HEK293 (cell line): Measurements from ENCODE around the gene IRF3.

ENCODE experiments used
- GLIS1 ChIP-seq: fragments of 450-650 bp; formaldehyde crosslinking; IDR thresholded peaks from 2 replicates; pipeline ENCODE4 v1.5.1; 2016; ENCODE audit warnings: missing biosample characterization, missing genetic modification characterization
- PBX3 ChIP-seq: sonication (generic); formaldehyde crosslinking; IDR thresholded peaks from 2 replicates; pipeline ENCODE4 v1.8.1; 2022; ENCODE audit warnings: mild to moderate bottlenecking, moderate library complexity, missing genetic modification reagents
- PRDM6 ChIP-seq: fragments of 450-650 bp; formaldehyde crosslinking; IDR thresholded peaks from 2 replicates; pipeline ENCODE4 v1.5.1; 2017; ENCODE audit warnings: missing biosample characterization, missing genetic modification characterization
- SCRT2 ChIP-seq: fragments of 450-650 bp; formaldehyde crosslinking; IDR thresholded peaks from 2 replicates; pipeline ENCODE4 v1.5.1; 2016; ENCODE audit warnings: missing biosample characterization, missing genetic modification characterization
- ZBTB10 ChIP-seq: fragments of 450-650 bp; formaldehyde crosslinking; IDR thresholded peaks from 2 replicates; pipeline ENCODE4 v1.5.1; 2016; ENCODE audit warnings: missing biosample characterization, missing genetic modification characterization
- ZBTB20 ChIP-seq: fragments of 450-650 bp; formaldehyde crosslinking; IDR thresholded peaks from 2 replicates; pipeline ENCODE4 v1.5.1; 2016; ENCODE audit warnings: missing biosample characterization, missing genetic modification characterization
- ZBTB7A ChIP-seq: fragments of 450-650 bp; formaldehyde crosslinking; IDR thresholded peaks from 2 replicates; pipeline ENCODE4 v1.5.1; 2016; ENCODE audit warnings: low read depth, missing biosample characterization, missing genetic modification characterization
- ZIC2 ChIP-seq: fragments of 450-650 bp; formaldehyde crosslinking; IDR thresholded peaks from 2 replicates; pipeline ENCODE4 v1.5.1; 2016; ENCODE audit warnings: missing biosample characterization, missing genetic modification characterization
- ZNF138 ChIP-seq: fragments of 450-650 bp; formaldehyde crosslinking; IDR thresholded peaks from 2 replicates; pipeline ENCODE4 v1.5.1; 2016; ENCODE audit warnings: missing biosample characterization, missing genetic modification characterization, borderline replicate concordance
- ZNF157 ChIP-seq: fragments of 450-650 bp; formaldehyde crosslinking; IDR thresholded peaks from 2 replicates; pipeline ENCODE4 v1.5.1; 2016; ENCODE audit warnings: missing biosample characterization, missing genetic modification characterization
- ZNF184 ChIP-seq: fragments of 450-650 bp; IDR thresholded peaks from 2 replicates; pipeline ENCODE4 v1.5.1; 2018; ENCODE audit warnings: missing biosample characterization, mild to moderate bottlenecking, missing genetic modification characterization
- ZNF23 ChIP-seq: fragments of 450-650 bp; formaldehyde crosslinking; IDR thresholded peaks from 2 replicates; pipeline ENCODE4 v1.5.1; 2016; ENCODE audit warnings: missing biosample characterization, missing genetic modification characterization, borderline replicate concordance
- ZNF266 ChIP-seq: fragments of 450-650 bp; formaldehyde crosslinking; IDR thresholded peaks from 2 replicates; pipeline ENCODE4 v1.5.1; 2016; ENCODE audit warnings: missing biosample characterization, missing genetic modification characterization, low read depth
- ZNF280C ChIP-seq: fragments of 450-650 bp; formaldehyde crosslinking; IDR thresholded peaks from 2 replicates; pipeline ENCODE4 v1.5.1; 2016; ENCODE audit warnings: missing biosample characterization, missing genetic modification characterization
- ZNF302 ChIP-seq: fragments of 450-650 bp; formaldehyde crosslinking; IDR thresholded peaks from 2 replicates; pipeline ENCODE4 v1.5.1; 2016; ENCODE audit warnings: missing biosample characterization, missing genetic modification characterization, low read depth
- ZNF37A ChIP-seq: fragments of 450-650 bp; IDR thresholded peaks from 2 replicates; pipeline ENCODE4 v1.5.1; 2018; ENCODE audit warnings: missing biosample characterization, missing genetic modification characterization
- ZNF391 ChIP-seq: fragments of 450-650 bp; formaldehyde crosslinking; IDR thresholded peaks from 2 replicates; pipeline ENCODE4 v1.5.1; 2016; ENCODE audit warnings: low read depth, missing biosample characterization, missing genetic modification characterization, borderline replicate concordance
- ZNF449 ChIP-seq: fragments of 450-650 bp; formaldehyde crosslinking; IDR thresholded peaks from 2 replicates; pipeline ENCODE4 v1.5.1; 2017; ENCODE audit warnings: missing biosample characterization, mild to moderate bottlenecking, missing genetic modification characterization, moderate library complexity
- ZNF548 ChIP-seq: fragments of 450-650 bp; formaldehyde crosslinking; IDR thresholded peaks from 2 replicates; pipeline ENCODE4 v1.5.1; 2016; ENCODE audit warnings: missing biosample characterization, missing genetic modification characterization
- ZNF660 ChIP-seq: fragments of 450-650 bp; IDR thresholded peaks from 2 replicates; pipeline ENCODE4 v1.5.1; 2018; ENCODE audit warnings: missing biosample characterization, mild to moderate bottlenecking, missing genetic modification characterization
- ZNF704 ChIP-seq: fragments of 450-650 bp; formaldehyde crosslinking; IDR thresholded peaks from 2 replicates; pipeline ENCODE4 v1.5.1; 2016; ENCODE audit warnings: missing biosample characterization, missing genetic modification characterization
- ZNF747 ChIP-seq: fragments of 450-650 bp; formaldehyde crosslinking; IDR thresholded peaks from 2 replicates; pipeline ENCODE4 v1.5.1; 2016; ENCODE audit warnings: missing biosample characterization, missing genetic modification characterization
- ZNF830 ChIP-seq: fragments of 450-650 bp; IDR thresholded peaks from 2 replicates; pipeline ENCODE4 v1.5.0; 2018; ENCODE audit warnings: missing biosample characterization, missing genetic modification characterization, low read depth, mild to moderate bottlenecking, moderate library complexity
- ZSCAN16 ChIP-seq: fragments of 450-650 bp; formaldehyde crosslinking; IDR thresholded peaks from 2 replicates; pipeline ENCODE4 v1.5.1; 2016; ENCODE audit warnings: missing biosample characterization, missing genetic modification characterization
- ZSCAN5A ChIP-seq: fragments of 450-650 bp; formaldehyde crosslinking; IDR thresholded peaks from 2 replicates; pipeline ENCODE4 v1.5.1; 2016; ENCODE audit warnings: missing biosample characterization, missing genetic modification characterization

IRF3 gene

GRCh38 chr19:49680421-49681351 is 15.0 kb upstream of the IRF3 start (continued):
- no peak for TF ChIP-seq PRDM6 (tag by site-specific recombination)
- no peak for TF ChIP-seq ZNF23 (tag by site-specific recombination)
- TF ChIP-seq ZNF704 (tag by site-specific recombination) = no peak
- peak; percentile 95 for TF ChIP-seq GLIS1 (tag by site-specific recombination)
- TF ChIP-seq ZNF184 (tag by site-specific recombination) = no peak
- TF ChIP-seq ZNF660 (tag by site-specific recombination) = peak; percentile 64
- TF ChIP-seq ZNF157 = no peak
- TF ChIP-seq ZNF449 (tag by site-specific recombination) = peak; percentile 58
- no peak for TF ChIP-seq ZNF266 (tag by site-specific recombination)
- TF ChIP-seq ZNF747 (tag by site-specific recombination) = no peak
- TF ChIP-seq ZNF138 (tag by site-specific recombination) = no peak
- peak; percentile 83 for TF ChIP-seq ZBTB10
- TF ChIP-seq ZNF37A = no peak
- TF ChIP-seq ZNF548 (tag by site-specific recombination) = no peak
- TF ChIP-seq ZNF302 (tag by site-specific recombination) = no peak
- TF ChIP-seq ZIC2 (tag by site-specific recombination) = peak; percentile 45
- TF ChIP-seq ZBTB7A (tag by site-specific recombination) = no peak
- no peak for TF ChIP-seq ZNF391 (tag by site-specific recombination)
- TF ChIP-seq ZNF830 = no peak
- no peak for TF ChIP-seq SCRT2 (tag by site-specific recombination)
- no peak for TF ChIP-seq ZSCAN5A (tag by site-specific recombination)
- no peak for TF ChIP-seq ZBTB20 (tag by site-specific recombination)
- no peak for TF ChIP-seq ZNF280C
- TF ChIP-seq ZSCAN16 (tag by site-specific recombination) = no peak
- TF ChIP-seq PBX3 (CRISPR knock-in tag) = no peak
